Subcutaneous adipose tissue (tissue), 4 donors: ENCODE results near the gene LMX1A. TPM values are rescaled to one million over a fixed set of nuclear protein-coding genes. Genes with fewer than 3 reads are reported as not detected.

Source experiments
- total RNA-seq, 4 donors: library from RNA; depleted of rRNA; stranded (reverse); fragments of >200 nt; gene quantifications; one replicate each; pipeline ENCODE4 v1.1.0, GENCODE V29; 2016
- TF ChIP-seq, protein P1 (sequence below): fragments of 450-650 bp; IDR thresholded peaks from one replicate; pipeline ENCODE4 v1.5.1; 2016; ENCODE audit warnings: low read depth, mild to moderate bottlenecking, control low read depth, antibody characterized with exemption, moderate library complexity

The LMX1A gene
- total RNA-seq, 4 donors from 2014 or later = 0.33 to 1.5 (median 0.63) TPM

DNA sequence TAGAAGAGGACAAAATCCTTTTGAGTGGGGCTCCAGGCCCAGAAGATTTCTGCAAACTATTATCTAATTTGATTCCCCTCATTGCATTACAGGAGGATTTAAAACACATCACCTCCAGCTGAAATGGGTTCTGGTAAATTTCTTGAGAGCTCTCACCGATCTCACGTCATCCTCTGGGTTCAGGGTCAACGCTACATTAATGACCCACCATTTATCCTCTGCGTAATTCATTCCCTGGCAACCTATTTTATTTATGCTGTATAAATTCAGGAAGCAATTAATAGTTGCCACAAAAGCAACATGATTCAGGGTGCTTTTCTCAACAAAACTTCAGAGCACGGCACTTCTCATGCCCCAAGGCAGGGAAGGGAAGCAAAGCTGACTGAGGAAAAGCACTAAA, 38.9 kb downstream of the LMX1A start:
- TF ChIP-seq, protein P1, sequence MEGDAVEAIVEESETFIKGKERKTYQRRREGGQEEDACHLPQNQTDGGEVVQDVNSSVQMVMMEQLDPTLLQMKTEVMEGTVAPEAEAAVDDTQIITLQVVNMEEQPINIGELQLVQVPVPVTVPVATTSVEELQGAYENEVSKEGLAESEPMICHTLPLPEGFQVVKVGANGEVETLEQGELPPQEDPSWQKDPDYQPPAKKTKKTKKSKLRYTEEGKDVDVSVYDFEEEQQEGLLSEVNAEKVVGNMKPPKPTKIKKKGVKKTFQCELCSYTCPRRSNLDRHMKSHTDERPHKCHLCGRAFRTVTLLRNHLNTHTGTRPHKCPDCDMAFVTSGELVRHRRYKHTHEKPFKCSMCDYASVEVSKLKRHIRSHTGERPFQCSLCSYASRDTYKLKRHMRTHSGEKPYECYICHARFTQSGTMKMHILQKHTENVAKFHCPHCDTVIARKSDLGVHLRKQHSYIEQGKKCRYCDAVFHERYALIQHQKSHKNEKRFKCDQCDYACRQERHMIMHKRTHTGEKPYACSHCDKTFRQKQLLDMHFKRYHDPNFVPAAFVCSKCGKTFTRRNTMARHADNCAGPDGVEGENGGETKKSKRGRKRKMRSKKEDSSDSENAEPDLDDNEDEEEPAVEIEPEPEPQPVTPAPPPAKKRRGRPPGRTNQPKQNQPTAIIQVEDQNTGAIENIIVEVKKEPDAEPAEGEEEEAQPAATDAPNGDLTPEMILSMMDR = no peak

GRCh38 chr1:165316153-165316772, 40.3 kb downstream of the LMX1A start:
- TF ChIP-seq, protein P1 = no peak

DNA sequence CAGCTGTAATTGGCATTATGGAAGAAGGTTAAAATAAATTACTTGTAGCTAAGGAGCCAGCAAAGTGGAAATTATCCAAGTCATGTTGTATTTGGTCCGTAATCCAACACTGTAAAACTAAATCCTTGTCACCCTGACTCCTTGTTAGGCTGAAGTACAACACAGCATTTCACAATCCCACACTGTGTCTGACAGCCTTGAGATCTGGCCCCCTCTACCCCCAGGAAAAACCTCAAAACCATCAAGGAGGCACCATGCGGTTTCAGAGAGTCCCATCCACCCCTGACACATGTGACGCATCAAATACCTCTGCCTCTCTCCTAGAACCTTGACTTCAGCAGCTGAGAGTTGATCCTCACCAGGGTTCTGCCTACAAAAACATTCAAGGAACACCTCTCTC, 41.0 kb downstream of the LMX1A start:
- TF ChIP-seq, protein P1 = no peak

DNA sequence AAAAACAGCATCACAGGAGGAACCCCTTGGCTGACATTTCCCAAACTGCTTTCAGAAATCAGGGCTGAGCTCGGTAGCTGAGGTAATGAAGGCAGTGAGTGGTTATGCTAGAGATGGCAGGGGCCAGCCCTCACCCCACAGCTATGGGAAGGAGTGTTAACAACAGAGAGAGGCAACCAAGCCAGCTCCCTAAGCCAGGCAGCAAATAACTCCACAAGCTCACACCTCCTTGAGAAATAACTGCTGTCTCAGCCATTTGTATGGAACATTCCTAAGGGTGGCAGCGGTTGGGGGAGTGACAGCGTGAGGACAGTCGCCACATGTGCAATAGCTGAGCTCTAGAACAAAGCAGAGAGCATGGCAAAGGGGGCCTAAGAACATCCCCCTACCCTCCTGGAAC, 42.6 kb downstream of the LMX1A start:
- TF ChIP-seq, protein P1 = no peak

DNA sequence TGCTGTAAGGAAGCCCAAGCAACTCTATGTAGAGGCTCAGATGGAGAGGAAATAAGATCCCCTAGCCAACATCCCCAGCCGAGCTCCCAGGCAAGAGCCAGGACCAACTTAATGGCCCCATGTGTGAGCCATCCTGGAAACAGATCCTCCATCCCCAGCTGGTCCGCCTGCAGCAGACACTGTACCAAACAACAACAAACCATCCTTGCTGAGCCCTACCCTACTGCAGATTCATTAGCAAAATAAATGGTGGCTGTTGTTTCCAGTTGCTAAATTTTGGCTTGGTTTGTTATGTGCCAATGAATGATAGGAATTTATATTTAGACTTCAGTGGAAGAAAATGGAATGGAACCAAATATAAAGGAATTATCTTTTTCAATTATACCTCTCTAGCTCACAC, 43.9 kb downstream of the LMX1A start:
- TF ChIP-seq, protein P1 = no peak

GRCh38 chr1:165306543-165307434, 49.7 kb downstream of the LMX1A start:
- TF ChIP-seq, protein P1 = no peak

DNA sequence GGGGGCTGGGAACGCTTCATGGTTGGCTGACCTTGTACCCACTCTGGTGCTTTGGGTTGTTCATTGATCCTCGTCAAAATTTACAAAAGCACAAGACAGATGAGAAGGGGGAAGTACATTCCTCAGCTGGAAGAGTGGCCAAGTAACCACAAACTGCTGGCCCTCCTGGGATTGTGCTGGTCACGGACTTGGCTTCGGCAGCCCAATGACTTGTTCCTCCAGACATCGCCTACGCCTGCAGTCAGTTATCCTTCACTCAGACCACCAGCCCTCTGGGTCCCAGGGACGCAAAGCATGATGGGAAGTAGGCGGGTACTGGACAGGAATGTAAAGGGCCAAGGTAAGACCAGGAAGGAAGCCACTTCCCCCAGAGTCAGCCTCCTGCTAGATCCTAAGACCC, 53.1 kb downstream of the LMX1A start:
- TF ChIP-seq, protein P1 = no peak
